ENCODE measurements around the gene INTS1.

- no peak for TF ChIP-seq POLR2A (IDR thresholded peaks at IDR 0.05; ENCODE audit: low read depth)
- TF ChIP-seq EP300 (IDR thresholded peaks at IDR 0.05) = no peak
Measured at GRCh38 chr7:1523208-1523607, 19.0 kb upstream of the INTS1 start.
